ENCODE measurements around the gene SOS1.

SOS1 gene

DNA sequence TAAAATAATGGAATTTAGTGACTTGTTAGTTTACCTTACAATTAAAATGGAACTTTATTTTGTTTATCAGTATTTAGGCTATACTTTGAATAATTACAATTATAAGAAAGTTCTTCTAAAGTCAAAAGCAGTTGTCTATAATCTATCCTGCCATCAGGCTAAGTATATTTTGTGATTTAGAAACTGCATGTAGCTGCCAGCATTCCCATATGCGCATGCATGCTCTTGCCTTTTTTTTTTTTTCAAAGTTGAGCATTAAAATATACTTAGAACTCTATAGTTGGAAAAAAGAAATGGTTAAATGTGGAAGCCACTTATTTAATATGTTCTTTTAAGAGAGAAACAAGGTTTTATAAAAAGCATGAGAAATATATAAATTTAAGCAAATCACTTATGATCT, 132.1 kb downstream of the SOS1 start:
- TF ChIP-seq POLR2AphosphoS5 (IDR thresholded peaks at IDR 0.05; ENCODE audit: low read depth, low read length): no peak
- FAIRE-seq: no peak
- DNase-seq (ENCODE audit: insufficient read length, low spot score): no peak

DNA sequence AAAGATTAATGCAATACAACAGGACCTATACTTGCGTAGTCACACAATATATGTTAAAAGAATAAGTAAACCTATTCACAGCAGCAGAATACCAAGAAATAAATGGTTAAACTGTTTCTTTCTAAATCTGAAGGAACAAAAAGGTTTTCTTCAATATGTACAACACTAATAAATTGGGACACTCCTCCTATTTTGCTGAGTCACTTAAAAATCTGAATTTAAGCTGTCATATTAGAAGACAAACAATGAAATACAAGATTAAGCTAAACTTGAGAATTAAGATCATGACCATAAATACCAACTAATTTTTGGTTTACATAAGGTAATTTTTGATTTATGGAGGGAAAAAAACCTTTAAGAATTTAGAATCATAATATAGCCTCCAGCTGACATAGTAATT, 138.4 kb downstream of the SOS1 start:
- no peak for FAIRE-seq
- TF ChIP-seq POLR2AphosphoS5 (IDR thresholded peaks at IDR 0.05; ENCODE audit: low read depth, low read length) (no peak), POU2F2 (IDR thresholded peaks at IDR 0.05; ENCODE audit: low read depth, low read length) (no peak), SPI1 (IDR thresholded peaks at IDR 0.05; ENCODE audit: low read depth, low read length) (no peak), TAF1 (IDR thresholded peaks at IDR 0.05; ENCODE audit: low read depth, low read length) (no peak), PAX5 (IDR thresholded peaks at IDR 0.05; ENCODE audit: insufficient read depth, low read length, severe bottlenecking) (no peak), POLR2A (IDR thresholded peaks at IDR 0.05; ENCODE audit: low read depth, low read length) (no peak)
- no peak for DNase-seq (ENCODE audit: insufficient read length, low spot score)

DNA sequence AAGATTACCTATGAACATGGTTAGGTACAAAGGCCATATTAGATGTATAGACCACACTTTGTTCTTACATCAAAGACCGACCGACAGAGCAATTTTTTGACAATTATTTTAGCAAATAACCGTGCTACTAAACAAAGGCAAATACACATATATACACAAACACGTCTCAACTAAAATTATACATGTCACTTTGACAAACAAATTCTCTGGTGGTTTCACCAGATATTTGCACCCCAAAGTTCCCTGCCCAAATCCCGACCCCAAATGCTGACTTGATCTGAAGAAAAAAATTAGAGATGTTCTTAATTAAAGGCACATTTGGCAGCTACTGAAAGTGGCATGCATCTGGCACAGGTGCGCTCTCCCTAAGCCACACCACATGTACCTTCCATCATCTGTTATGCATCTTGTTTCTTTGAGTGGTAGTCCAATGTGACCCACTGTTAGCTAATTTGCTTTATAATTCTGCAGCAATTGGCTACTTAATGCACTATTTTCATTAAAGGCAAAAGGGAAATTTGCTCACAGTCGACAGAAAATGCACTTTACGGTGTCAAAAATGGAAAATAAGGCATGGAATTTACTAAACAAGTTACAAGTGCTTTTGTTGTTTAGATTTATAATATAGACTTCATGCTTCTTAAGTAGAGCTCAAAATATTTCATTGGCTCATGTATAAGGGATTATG, 139.0 kb downstream of the SOS1 start:
- DNase-seq (ENCODE audit: insufficient read length, low spot score) (no peak), FAIRE-seq (no peak)

DNA sequence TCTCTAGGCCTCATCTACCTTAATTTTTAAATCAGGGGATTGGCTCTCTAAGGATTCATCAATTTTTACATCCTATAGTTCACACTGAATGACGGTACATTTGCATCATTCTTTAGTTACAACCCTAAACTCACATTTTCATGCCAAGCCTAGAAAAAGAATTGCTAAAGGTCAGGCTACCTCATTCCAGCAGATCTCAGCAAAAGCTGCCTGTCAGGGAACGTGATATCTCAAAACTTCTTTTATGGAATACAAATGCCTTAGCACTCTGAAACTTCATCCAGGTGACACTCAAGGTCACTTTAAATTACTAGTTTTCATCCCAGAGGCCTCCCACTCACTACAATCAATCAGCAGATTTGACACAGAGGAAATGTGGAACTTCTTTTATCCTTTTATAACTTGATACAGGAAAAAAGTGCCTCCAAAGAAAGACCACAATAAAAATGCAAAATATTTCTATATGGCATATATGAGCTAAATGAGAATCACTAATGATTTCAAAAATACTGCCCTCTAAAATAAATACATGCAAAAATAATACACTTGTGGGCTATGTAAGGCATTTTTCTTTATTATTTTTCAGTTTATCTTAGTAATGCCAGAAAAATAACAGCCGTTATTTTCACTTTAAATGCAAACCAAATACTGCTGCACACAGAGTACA, 139.7 kb downstream of the SOS1 start:
- no peak for FAIRE-seq
- no peak for TF ChIP-seq POU2F2 (IDR thresholded peaks at IDR 0.05; ENCODE audit: low read depth, low read length)
- TF ChIP-seq POLR2AphosphoS5 (IDR thresholded peaks at IDR 0.05; ENCODE audit: low read depth, low read length): no peak
- no peak for TF ChIP-seq POLR2A (IDR thresholded peaks at IDR 0.05; ENCODE audit: low read depth, low read length)
- TF ChIP-seq TAF1 (IDR thresholded peaks at IDR 0.05; ENCODE audit: low read depth, low read length): no peak
- no peak for TF ChIP-seq PAX5 (IDR thresholded peaks at IDR 0.05; ENCODE audit: insufficient read depth, low read length, severe bottlenecking)
- no peak for TF ChIP-seq SPI1 (IDR thresholded peaks at IDR 0.05; ENCODE audit: low read depth, low read length)
- DNase-seq (ENCODE audit: insufficient read length, low spot score): no peak

More for the DNA sequence above, 139.0 kb downstream of the SOS1 start:
- TF ChIP-seq POU2F2 (IDR thresholded peaks at IDR 0.05; ENCODE audit: low read depth, low read length) (no peak), TAF1 (IDR thresholded peaks at IDR 0.05; ENCODE audit: low read depth, low read length) (no peak), POLR2AphosphoS5 (IDR thresholded peaks at IDR 0.05; ENCODE audit: low read depth, low read length) (no peak), POLR2A (IDR thresholded peaks at IDR 0.05; ENCODE audit: low read depth, low read length) (no peak), SPI1 (IDR thresholded peaks at IDR 0.05; ENCODE audit: low read depth, low read length) (no peak), PAX5 (IDR thresholded peaks at IDR 0.05; ENCODE audit: insufficient read depth, low read length, severe bottlenecking) (no peak)

DNA sequence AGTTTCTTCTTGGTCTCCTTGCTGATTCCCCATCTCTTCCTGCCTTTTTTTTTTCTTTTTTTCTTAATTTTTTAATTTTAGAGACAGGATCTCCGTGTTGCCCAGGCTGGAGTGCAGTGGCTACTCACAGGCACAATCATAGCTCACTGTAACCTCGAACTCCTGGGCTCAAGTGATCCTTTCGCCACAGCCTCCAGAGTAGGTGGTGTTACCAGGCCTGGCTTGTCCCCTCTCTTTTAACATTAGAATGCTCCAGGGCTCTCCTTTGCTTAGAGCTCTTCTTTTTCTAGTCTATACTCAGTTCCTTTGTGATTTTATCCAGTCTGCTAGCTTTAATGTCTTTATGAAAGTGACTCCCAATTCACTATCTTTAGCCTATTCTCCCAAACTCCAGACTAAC, 141.9 kb downstream of the SOS1 start:
- no peak for DNase-seq (ENCODE audit: insufficient read length, low spot score)
- TF ChIP-seq POLR2AphosphoS5 (IDR thresholded peaks at IDR 0.05; ENCODE audit: low read depth, low read length) (no peak), SPI1 (IDR thresholded peaks at IDR 0.05; ENCODE audit: low read depth, low read length) (no peak), POU2F2 (IDR thresholded peaks at IDR 0.05; ENCODE audit: low read depth, low read length) (no peak)
- no peak for FAIRE-seq

DNA sequence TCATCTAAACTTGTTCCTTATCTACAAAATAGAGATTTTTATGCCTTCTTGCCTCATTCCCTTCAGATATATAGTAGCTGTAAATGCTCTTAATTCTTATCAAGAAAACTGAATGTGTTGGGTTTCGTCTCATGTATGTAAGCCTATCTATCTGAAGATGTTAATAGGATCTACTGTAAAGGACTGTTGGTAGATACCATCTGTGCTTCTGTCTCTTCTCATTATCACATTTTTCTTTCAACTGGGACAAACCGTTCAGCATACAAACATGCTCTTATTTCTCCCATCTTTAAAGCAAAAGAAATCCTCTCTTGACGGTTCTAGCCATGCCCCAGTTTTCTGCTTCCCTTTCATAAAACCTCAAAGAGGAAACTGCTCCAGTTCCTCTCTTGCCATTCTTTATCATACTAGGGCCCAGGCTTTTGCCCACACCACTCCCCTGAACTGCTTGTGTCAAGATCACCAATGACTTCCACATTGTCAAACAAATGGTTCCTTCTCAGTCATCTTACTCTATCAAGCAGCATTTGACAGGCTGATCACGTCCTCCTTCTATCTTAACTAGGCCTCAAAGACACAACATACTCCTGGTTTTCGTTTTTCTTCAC, 142.5 kb downstream of the SOS1 start:
- FAIRE-seq (no peak), DNase-seq (ENCODE audit: insufficient read length, low spot score) (no peak)
- TF ChIP-seq TAF1 (IDR thresholded peaks at IDR 0.05; ENCODE audit: low read depth, low read length): no peak
- TF ChIP-seq PAX5 (IDR thresholded peaks at IDR 0.05; ENCODE audit: insufficient read depth, low read length, severe bottlenecking): no peak
- no peak for TF ChIP-seq POU2F2 (IDR thresholded peaks at IDR 0.05; ENCODE audit: low read depth, low read length)
- no peak for TF ChIP-seq SPI1 (IDR thresholded peaks at IDR 0.05; ENCODE audit: low read depth, low read length)
- no peak for TF ChIP-seq POLR2A (IDR thresholded peaks at IDR 0.05; ENCODE audit: low read depth, low read length)
- no peak for TF ChIP-seq POLR2AphosphoS5 (IDR thresholded peaks at IDR 0.05; ENCODE audit: low read depth, low read length)

DNA sequence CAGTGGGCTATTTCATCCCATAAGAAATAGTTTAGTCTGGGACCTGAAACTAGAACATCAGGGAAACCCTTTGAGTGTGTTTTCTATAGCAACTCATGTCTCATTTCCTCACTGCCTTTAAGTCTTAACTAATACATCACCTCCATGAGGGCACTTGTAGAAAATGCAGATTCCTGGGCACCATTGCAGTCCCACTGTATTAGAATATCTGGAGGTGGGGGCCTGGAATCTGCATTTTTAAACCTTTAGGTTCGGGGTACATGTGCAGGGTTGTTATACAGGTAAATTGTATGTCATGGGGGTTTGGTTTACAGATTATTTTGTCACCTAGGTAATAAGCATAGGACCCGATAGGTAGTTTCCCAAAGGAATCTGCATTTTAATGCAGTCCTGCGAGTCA, 143.8 kb downstream of the SOS1 start:
- FAIRE-seq (no peak), DNase-seq (ENCODE audit: insufficient read length, low spot score) (no peak)
- TF ChIP-seq TAF1 (IDR thresholded peaks at IDR 0.05; ENCODE audit: low read depth, low read length) (no peak), PAX5 (IDR thresholded peaks at IDR 0.05; ENCODE audit: insufficient read depth, low read length, severe bottlenecking) (no peak), POLR2AphosphoS5 (IDR thresholded peaks at IDR 0.05; ENCODE audit: low read depth, low read length) (no peak), POLR2A (IDR thresholded peaks at IDR 0.05; ENCODE audit: low read depth, low read length) (no peak), POU2F2 (IDR thresholded peaks at IDR 0.05; ENCODE audit: low read depth, low read length) (no peak), SPI1 (IDR thresholded peaks at IDR 0.05; ENCODE audit: low read depth, low read length) (no peak)

DNA sequence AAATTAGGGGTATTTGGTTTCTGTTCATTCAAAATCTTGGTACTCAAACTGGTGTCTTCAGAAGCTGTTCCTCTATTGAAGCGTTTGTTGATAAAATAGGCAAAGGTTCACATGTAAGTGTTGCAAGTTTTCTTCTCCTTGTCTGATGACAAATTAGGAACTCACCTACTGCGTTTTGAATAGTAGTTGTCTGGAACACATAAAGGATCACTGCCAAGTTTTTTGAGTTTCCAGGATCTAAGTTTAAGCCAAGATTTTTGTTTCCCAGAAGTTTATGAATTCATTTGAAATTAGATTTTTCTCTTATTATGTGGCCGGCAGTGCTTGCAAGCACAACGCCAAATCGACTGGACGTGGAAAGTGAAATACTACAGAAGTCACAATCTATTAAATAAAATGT, 145.8 kb downstream of the SOS1 start:
- no peak for TF ChIP-seq SPI1 (IDR thresholded peaks at IDR 0.05; ENCODE audit: low read depth, low read length)
- TF ChIP-seq PAX5 (IDR thresholded peaks at IDR 0.05; ENCODE audit: insufficient read depth, low read length, severe bottlenecking): no peak
- TF ChIP-seq POLR2AphosphoS5 (IDR thresholded peaks at IDR 0.05; ENCODE audit: low read depth, low read length): no peak
- TF ChIP-seq POLR2A (IDR thresholded peaks at IDR 0.05; ENCODE audit: low read depth, low read length): no peak
- TF ChIP-seq POU2F2 (IDR thresholded peaks at IDR 0.05; ENCODE audit: low read depth, low read length): no peak
- TF ChIP-seq TAF1 (IDR thresholded peaks at IDR 0.05; ENCODE audit: low read depth, low read length): no peak
- no peak for DNase-seq (ENCODE audit: insufficient read length, low spot score)
- FAIRE-seq: no peak

DNA sequence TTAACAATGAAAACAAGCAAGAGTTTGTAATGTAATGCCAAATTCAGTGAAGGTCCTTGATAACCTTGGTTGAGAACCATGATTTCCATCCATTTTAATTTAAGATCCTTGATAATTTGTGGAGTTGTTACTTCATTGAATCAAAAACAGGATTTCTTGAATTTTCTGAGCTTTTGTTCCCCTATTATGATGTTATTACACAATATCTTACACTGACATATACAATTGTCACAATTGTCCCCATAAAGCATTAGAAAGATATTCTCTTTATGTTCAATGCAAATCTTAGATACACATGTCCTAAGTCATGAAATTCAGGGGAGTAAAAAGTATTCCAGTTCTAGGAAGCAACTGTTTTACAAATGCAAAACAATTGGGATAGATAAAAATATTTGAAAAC, 147.6 kb downstream of the SOS1 start:
- TF ChIP-seq POLR2A (IDR thresholded peaks at IDR 0.05; ENCODE audit: low read depth, low read length) (no peak), POLR2AphosphoS5 (IDR thresholded peaks at IDR 0.05; ENCODE audit: low read depth, low read length) (no peak)
- DNase-seq (ENCODE audit: insufficient read length, low spot score): no peak
- no peak for FAIRE-seq

DNA sequence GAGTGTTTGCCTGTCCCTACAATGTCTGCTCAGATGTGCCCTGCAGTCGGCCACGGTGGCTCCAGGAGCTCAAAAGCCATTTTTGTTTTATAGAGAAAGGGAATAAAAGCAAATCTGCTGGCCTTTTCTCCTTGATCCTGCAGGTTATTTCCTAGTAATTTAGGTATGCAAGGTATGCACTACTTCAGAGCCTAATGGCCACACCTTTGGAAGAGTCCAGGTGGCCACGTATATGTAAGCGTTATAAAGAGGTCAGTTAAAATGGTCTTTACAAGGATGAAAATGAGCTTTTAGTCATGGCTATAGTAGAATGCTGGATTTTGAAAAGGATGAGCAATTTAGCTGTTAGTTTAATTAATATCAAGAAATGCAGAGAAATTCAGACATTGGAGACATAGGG, 149.5 kb downstream of the SOS1 start:
- FAIRE-seq (no peak), DNase-seq (ENCODE audit: insufficient read length, low spot score) (no peak)
- no peak for TF ChIP-seq POLR2AphosphoS5 (IDR thresholded peaks at IDR 0.05; ENCODE audit: low read depth, low read length)
- TF ChIP-seq TAF1 (IDR thresholded peaks at IDR 0.05; ENCODE audit: low read depth, low read length): no peak
